NT2/D1 (cell line): ENCODE results near the gene M1AP.

Source experiments
- YY1 ChIP-seq: IDR thresholded peaks from 2 replicates; pipeline ENCODE4 v1.6.1; 2011; ENCODE audit not compliant: insufficient read length, insufficient read depth
- ZNF274 ChIP-seq: IDR thresholded peaks from 2 replicates; pipeline ENCODE4 v1.6.1; 2011; ENCODE audit warnings: mild to moderate bottlenecking, low read depth, low read length

DNA sequence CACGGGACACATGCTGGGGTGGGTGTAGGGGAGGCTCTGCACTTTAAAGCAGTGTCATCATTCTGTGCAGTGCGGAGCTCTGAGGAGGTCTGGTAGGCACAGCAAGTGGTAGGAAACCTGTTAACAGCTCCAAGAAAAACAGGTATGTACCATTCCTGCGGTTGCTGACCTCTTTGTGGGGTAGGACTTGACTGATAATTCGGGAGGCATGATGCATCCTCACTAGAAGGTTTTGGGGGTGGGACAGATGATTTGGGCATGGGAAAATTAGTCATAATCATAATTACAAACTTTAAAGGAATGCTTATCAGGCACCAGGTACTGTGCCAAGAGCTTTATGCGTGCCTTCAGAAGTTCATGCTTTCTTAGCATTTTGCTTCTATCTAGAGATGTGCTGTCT is 83.9 kb downstream of the M1AP start:
- TF ChIP-seq ZNF274 (no peak), YY1 (no peak)
